Ovary (tissue), 9 donors: ENCODE data around the gene NDUFA1. TPM values are rescaled to one million over a fixed set of nuclear protein-coding genes. Genes with fewer than 3 reads are reported as not detected.
A peak's percentile ranks its signal among the peaks of the same experiment; 100 is the strongest.
"Not testable (repeated sequence)": the region's sequence is repeated elsewhere in the genome, so short reads cannot be mapped to it uniquely, and the experiment has no call there.

Experiments
- DNase-seq, 5 donors: peaks; one replicate each; pipeline ENCODE4 v3.0.0-alpha.2; 2019 to 2020
- H3K27ac ChIP-seq, 2 donors: fragments of 200-600 bp; one replicate each; pipeline versions ENCODE4 v1.5.1 to v1.8.0; 2019 to 2022
- H3K27me3 ChIP-seq: fragments of 200-600 bp; one replicate; pipeline ENCODE4 v1.8.0; 2022
- H3K36me3 ChIP-seq: fragments of 200-600 bp; sonication (generic); one replicate; pipeline ENCODE4 v1.5.1; 2019
- H3K4me1 ChIP-seq: one replicate; pipeline ENCODE4 v1.8.1; 2013; ENCODE audit warnings: mild to moderate bottlenecking, moderate library complexity; ENCODE audit not compliant: insufficient read depth
- H3K4me3 ChIP-seq: fragments of 200-600 bp; sonication (generic); one replicate; pipeline ENCODE4 v1.5.1; 2017
- H3K9me3 ChIP-seq, 2 donors: fragments of 200-600 bp in 1 of 2; sonication (generic) in 1 of 2; one replicate each; pipeline versions ENCODE4 v1.5.1 to v1.8.1; 2013 to 2019; ENCODE audit warnings: mild to moderate bottlenecking in 1 of 2, moderate library complexity in 1 of 2
- EP300 ChIP-seq: sonication (generic); formaldehyde crosslinking; IDR thresholded peaks from one replicate; pipeline ENCODE4 v1.6.1; 2017; ENCODE audit warnings: antibody characterized with exemption
- POLR2A ChIP-seq: fragments of 450-650 bp; IDR thresholded peaks from one replicate; pipeline ENCODE4 v1.6.1; 2017; ENCODE audit warnings: antibody characterized with exemption, mild to moderate bottlenecking, moderate library complexity
- WGBS, 3 donors: extraction: QIAGEN DNeasy Blood & Tissue Kit in 1 of 3; methylation state at CpG; one replicate each; pipeline versions ENCODE4 v1.1.5 to v1.1.7; 2013 to 2017; 5-methylcytosine and 5-hydroxymethylcytosine counted together
- intact Hi-C, 4 donors: fragments of 100-400 bp; cut with DNase I; formaldehyde crosslinking; loops; one replicate each; pipeline versions ENCODE4 v1.11.0 to v1.15.1; 2022 to 2023
- polyA plus RNA-seq, 2 donors: library from polyadenylated mRNA; stranded (reverse); fragments of 200-250 nt in 1 of 2; fragments of 350-450 nt in 1 of 2; fragmentation: Illumina TruSeq in 1 of 2; extraction: RNeasy Lipid Tissue Mini Kit (QIAGEN cat#74804) in 1 of 2; gene quantifications; one replicate each; pipeline ENCODE4 v1.2.3, GENCODE V29; 2013 to 2014
- total RNA-seq, 7 donors: library from RNA; depleted of rRNA in 2 of 7; stranded (reverse); fragments of >200 nt in 2 of 7; fragmentation: NEBNext Ultra II Directional in 3 of 7; extraction: Animal tissue kit (Norgen Biotek cat#: 25700) in 3 of 7; gene quantifications; one replicate each; pipeline versions ENCODE4 v1.1.0 to v1.2.4, GENCODE V29; 2016 to 2023
- TF ChIP-seq, protein P1 (sequence below), 3 donors: fragments of 450-650 bp in 2 of 3; fragments of 200-600 bp in 1 of 3; IDR thresholded peaks; one replicate each; pipeline versions ENCODE4 v1.5.1 to v1.8.0; 2016 to 2022; ENCODE audit warnings: antibody characterized with exemption in 3 of 3, mild to moderate bottlenecking in 1 of 3
- donor health status: DM: no; HTN: no; CAD: no; lungs with moderate emphysema.
- donor health status: DM: no; HTN: no; CAD: no.
- donor health status: Bipolar disorder and iron deficiency.
- donor health status: DM: yes; HTN: yes; CAD: no.
- donor health status: DM: no; HTN: no; CAD: no.
- donor health status: DM: yes; HTN: yes; CAD: no.

Gene NDUFA1
- total and polyA plus RNA-seq, 9 donors: 50.1 to 133 (median 69.4) TPM

- intact Hi-C loops: no loop called here
- Histone ChIP-seq H3K9me3 (no peaks in the 10 kb centered on the region), H3K4me3 (no peak overlapping the region), H3K27me3 (no peaks in the 10 kb centered on the region), H3K36me3 (no peaks in the 10 kb centered on the region), H3K27ac (no peak overlapping the region), H3K4me1 (no peaks in the 10 kb centered on the region)
- peak in 4 of 5 donors; percentile 18 to 40 (median 26) for DNase-seq
- TF ChIP-seq EP300 (no peak), POLR2A (no peak)
- TF ChIP-seq, protein P1, sequence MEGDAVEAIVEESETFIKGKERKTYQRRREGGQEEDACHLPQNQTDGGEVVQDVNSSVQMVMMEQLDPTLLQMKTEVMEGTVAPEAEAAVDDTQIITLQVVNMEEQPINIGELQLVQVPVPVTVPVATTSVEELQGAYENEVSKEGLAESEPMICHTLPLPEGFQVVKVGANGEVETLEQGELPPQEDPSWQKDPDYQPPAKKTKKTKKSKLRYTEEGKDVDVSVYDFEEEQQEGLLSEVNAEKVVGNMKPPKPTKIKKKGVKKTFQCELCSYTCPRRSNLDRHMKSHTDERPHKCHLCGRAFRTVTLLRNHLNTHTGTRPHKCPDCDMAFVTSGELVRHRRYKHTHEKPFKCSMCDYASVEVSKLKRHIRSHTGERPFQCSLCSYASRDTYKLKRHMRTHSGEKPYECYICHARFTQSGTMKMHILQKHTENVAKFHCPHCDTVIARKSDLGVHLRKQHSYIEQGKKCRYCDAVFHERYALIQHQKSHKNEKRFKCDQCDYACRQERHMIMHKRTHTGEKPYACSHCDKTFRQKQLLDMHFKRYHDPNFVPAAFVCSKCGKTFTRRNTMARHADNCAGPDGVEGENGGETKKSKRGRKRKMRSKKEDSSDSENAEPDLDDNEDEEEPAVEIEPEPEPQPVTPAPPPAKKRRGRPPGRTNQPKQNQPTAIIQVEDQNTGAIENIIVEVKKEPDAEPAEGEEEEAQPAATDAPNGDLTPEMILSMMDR (IDR thresholded peaks at IDR 0.05): no peak
- 32 to 55% (median 44%) methylated on average over 40 of the region's 40 CpGs for WGBS, 3 donors
Measured at GRCh38 chrX:119887721-119888425, 16.2 kb downstream of the NDUFA1 start.

DNA sequence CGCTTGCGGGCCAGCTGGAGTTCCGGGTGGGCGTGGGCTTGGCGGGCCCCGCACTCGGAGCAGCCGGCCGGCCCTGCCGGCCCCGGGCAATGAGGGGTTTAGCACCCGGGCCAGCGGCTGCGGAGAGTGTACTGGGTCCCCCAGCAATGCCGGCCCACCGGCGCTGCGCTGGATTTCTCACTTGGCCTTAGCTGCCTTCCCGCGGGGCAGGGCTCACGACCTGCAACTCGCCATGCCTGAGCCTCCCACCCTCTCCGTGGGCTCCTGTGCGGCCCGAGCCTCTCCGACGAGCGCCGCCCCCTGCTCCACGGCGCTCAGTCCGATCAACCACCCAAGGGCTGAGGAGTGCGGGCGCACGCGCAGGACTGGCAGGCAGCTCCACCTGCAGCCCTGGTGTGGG, 19.0 kb downstream of the NDUFA1 start:
- intact Hi-C loops, H3K9me3 ChIP-seq, H3K36me3 ChIP-seq, H3K27me3 ChIP-seq, H3K4me1 ChIP-seq, H3K4me3 ChIP-seq, H3K27ac ChIP-seq, DNase-seq: not testable (repeated sequence)
- WGBS, 3 donors: 84 to 88% (median 85%) methylated on average over 28 to 36 of the region's 36 CpGs

DNA sequence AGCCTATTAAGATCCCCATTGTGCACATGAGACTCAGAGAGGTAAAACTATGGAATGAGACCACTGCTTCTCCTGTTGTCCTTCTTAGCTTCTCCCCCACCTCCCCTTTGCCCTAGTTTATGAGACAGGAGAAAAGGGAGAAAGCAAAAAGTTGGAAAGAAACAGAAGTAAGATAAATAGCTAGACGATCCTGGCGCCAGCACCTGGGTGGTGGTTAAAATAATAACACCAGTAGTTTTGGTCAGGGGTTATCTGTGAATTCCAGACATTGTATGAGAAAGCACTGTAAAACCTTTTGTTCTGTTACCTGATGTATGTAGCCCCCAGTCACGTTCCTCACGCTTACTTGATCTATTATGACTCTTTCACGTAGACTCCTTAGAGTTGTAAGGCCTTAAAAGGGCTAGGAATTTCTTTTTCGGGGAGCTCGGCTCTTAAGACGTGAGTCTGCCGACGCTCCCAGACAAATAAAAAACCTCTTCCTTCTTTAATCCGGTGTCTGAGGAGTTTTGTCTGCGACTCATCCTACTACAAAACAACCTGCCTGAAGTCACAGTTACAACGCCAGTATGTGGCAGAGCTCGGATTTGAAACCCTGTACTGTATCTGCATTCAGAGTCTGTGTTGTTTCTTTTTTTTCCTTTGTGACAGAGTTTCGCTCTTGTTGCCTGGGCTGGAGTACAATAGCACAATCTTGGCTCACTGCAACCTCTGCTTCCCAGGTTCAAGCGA, 20.5 kb downstream of the NDUFA1 start:
- intact Hi-C loops, H3K36me3 ChIP-seq, H3K27me3 ChIP-seq, H3K9me3 ChIP-seq, H3K4me1 ChIP-seq, H3K4me3 ChIP-seq, DNase-seq, H3K27ac ChIP-seq: not testable (repeated sequence)
- WGBS, 3 donors: 51 to 66% (median 53%) methylated on average over 16 of the region's 16 CpGs

- no peaks in the 10 kb centered on the region for H3K9me3 ChIP-seq
- WGBS, 3 donors: 45 to 49% (median 49%) methylated on average over 4 of the region's 4 CpGs
- no peak within 1 kb of the TSS for H3K4me3 ChIP-seq
- no peaks in the 10 kb centered on the region for H3K27me3 ChIP-seq
- no peak for DNase-seq
- no peaks in the 10 kb centered on the region for H3K36me3 ChIP-seq
- H3K4me1 ChIP-seq: no peaks in the 10 kb centered on the region
- intact Hi-C loops: no loop called here
- no peak within 1 kb of the TSS for H3K27ac ChIP-seq
- TF ChIP-seq POLR2A: no peak
- TF ChIP-seq, protein P1 (IDR thresholded peaks at IDR 0.05): no peak
- no peak for TF ChIP-seq EP300
Measured at GRCh38 chrX:119895843-119896326, 24.3 kb downstream of the NDUFA1 start, which contains the start of gene AKAP14. Gene AKAP14 (plus strand): TSS chrX:119895893. CDS start chrX:119903224, 7,331 bp downstream.

DNA sequence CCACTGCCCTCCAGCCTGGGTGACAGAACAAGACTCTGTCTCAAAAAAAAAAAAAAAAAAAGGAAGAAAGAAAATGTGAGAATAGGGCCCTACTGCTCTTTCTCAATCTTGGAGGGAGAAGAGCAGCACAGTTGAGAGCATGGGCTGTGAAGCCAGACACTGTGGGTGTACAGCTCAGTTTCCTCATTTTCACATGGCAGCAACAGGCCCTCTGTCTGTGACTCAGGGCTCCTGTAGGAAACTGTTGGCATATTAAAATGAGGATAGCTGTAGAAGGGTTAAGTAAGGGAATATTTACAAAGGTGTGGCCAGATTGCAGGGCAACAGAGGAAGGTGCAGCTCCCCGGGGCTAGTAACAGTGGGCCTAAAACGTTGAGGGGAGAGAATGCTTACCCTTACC, 27.5 kb downstream of the NDUFA1 start:
- TF ChIP-seq POLR2A: no peak
- TF ChIP-seq EP300: no peak
- Histone ChIP-seq H3K27me3 (no peaks in the 10 kb centered on the region), H3K4me3 (no peak overlapping the region), H3K36me3 (no peaks in the 10 kb centered on the region), H3K27ac (no peak overlapping the region), H3K9me3 (no peaks in the 10 kb centered on the region), H3K4me1 (no peaks in the 10 kb centered on the region)
- intact Hi-C loops: no loop called here
- WGBS, 3 donors: 23 to 30% (median 29%) methylated on average over 2 of the region's 2 CpGs
- no peak for DNase-seq

GRCh38 chrX:119900976-119901375, 29.3 kb downstream of the NDUFA1 start:
- TF ChIP-seq EP300 (no peak), POLR2A (no peak)
- TF ChIP-seq, protein P1 (IDR thresholded peaks at IDR 0.05): no peak
- WGBS, 3 donors: 51 to 67% (median 56%) methylated on average over 1 of the region's 1 CpG
- intact Hi-C loops: no loop called here
- H3K9me3 ChIP-seq: no peaks in the 10 kb centered on the region
- H3K4me3 ChIP-seq: no peak overlapping the region
- no peaks in the 10 kb centered on the region for H3K36me3 ChIP-seq
- no peaks in the 10 kb centered on the region for H3K4me1 ChIP-seq
- no peaks in the 10 kb centered on the region for H3K27me3 ChIP-seq
- H3K27ac ChIP-seq: no peak overlapping the region
- no peak for DNase-seq
